Stimulated activated CD8-positive, alpha-beta memory T cell treated with anti-CD3 and anti-CD28 coated beads, Interleukin-4, amount 100 ng/mL, for 48 hours (primary cell): ENCODE measurements around the gene ABHD2.

Experiments
- DNase-seq: peaks from one replicate; pipeline ENCODE4 v3.0.0-alpha.2; 2020

ABHD2 gene

DNA sequence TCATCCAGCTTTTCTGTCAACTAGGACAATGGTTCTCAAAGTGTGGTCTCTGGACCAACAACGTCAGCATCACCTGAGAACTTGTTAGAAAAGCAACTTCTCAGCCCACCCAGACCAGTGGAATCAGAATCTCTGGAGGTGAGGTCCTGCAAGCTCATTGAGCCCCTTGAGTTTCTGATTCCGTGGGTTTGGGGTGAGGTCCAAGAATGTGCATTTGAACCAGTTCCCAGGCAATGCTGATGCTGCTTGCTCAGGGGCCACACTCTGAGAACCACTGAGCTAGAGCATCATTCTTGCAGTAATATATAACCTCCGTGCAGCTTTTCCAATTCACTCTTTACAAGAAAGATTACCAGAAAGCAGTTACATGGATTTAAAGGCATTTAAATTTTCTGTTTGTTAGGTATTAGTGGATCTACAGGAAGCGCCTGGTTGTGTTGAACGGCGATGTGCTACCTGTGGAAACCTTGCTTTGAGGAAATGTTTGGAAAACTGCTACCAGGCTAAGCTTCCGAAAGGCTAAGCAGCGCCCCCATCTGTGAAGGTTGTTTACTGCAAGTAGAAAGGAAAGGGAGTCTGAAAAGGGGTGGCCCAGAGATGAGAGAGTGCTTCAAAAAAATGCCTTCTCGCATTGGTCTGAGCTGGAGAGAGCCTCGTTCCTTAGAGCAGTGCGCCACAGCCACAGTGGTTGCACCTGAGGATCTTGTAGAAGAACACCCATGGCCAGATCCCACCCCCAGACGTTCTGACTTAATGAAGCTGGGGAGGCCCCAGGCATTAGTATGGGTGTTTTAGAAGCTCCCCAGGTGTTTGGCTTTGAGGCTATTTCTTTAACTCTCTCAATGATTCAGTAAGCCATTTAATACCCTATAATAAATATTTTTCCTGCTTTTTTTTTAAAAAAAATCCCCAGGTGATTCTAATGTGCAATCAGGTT lies 83.1 kb downstream of the ABHD2 start:
- peak; percentile 69 for DNase-seq

GRCh38 chr15:89172921-89173320 lies 84.7 kb downstream of the ABHD2 start:
- DNase-seq: no peak

- DNase-seq: no peak
These were observed 86.2 kb downstream of the ABHD2 start for GRCh38 chr15:89174476-89174875.

DNA sequence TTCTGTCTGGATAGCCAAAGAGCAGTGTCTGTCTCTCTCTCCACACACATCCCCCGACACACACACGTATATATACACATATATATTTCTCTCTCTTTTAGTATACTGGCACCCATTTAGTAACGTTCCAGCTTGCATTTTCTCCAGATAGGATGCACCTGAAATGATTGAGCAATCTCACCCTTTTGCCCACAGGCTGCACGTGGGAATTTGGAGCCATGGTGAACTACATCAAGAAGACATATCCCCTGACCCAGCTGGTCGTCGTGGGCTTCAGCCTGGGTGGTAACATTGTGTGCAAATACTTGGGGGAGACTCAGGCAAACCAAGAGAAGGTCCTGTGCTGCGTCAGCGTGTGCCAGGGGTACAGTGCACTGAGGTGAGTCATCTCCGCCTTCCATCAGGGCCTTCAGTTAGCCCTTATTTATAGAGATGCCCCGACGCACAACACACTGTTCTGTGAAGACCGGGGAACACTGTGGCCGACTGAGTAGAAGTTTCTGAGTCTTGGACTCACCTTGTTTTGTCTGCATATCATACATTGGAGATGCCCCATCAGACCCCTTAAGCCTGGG lies 87.4 kb downstream of the ABHD2 start:
- no peak for DNase-seq

- no peak for DNase-seq
These were observed 88.9 kb downstream of the ABHD2 start for GRCh38 chr15:89177116-89177515.

GRCh38 chr15:89177633-89178306 lies 89.5 kb downstream of the ABHD2 start:
- DNase-seq: peak; percentile 76

- no peak for DNase-seq
These were observed 90.2 kb downstream of the ABHD2 start for GRCh38 chr15:89178307-89178977.

DNA sequence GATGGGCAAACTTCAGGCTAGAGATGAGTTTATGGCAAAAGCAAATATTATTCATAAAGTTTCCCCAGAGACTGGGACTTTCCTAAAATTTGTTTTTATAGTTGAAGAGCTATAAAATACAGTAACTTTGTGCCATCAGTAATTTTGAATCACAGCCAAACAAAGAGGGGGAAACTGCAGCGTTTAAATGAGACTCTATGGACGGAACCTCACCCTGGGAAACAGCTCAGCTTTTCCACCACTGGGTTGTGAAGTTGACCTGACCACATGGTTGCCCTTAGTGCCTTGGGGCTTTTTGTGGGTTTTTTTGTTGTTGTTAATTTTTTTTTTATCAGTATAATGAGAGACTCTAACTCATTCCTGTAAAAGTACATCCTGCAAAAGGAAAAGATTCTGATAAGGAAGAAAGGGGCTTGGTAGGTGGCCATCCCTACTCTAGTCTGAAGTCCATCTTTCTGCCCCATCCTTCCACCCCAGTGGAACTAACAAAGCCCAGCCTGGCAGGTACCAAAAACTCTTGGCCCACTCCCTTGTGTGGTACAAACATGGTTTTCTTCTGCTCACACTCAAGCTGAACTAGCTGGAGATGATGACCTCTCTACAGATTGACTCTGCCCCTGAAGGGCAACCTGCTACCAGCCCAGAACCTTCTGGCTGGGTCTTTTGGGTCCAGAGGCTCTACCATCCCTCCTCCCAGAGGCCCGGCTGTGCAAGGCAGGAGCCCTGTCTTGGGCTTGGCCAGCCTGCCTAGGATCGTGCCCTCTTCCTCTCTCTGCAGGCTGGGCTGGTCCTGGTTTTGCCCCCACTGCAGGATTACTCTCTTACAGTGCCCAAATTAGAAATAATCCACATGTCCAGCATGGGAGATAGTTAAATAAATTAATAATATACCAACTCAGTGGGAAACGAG lies 92.0 kb downstream of the ABHD2 start:
- DNase-seq: peak; percentile 69

DNA sequence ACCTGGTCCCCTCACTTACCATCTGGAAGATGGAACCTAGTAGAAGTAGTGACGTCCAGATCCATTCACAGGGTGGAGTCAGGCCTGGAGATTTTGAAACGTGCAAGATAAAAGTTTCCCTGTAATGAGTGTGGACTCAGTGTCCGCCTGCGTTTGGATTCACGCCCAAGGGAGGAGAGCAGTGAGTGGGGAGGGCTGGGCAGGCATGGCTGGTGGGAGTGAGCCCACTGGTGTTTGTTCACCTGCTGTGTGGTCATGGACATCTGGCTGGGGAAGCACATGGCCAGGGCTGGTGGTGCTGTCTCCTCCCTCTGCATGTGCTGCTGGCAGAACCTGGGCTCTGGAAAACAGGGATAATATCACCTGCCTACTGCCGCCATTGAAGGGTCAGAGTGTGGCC lies 96.1 kb downstream of the ABHD2 start:
- no peak for DNase-seq

GRCh38 chr15:89184886-89185526 lies 96.8 kb downstream of the ABHD2 start:
- no peak for DNase-seq

- no peak for DNase-seq
These were observed 98.5 kb downstream of the ABHD2 start for GRCh38 chr15:89186803-89187202.

GRCh38 chr15:89187301-89187985 lies 99.2 kb downstream of the ABHD2 start:
- DNase-seq: no peak

- DNase-seq: no peak
These were observed 99.8 kb downstream of the ABHD2 start for GRCh38 chr15:89187986-89188514.

DNA sequence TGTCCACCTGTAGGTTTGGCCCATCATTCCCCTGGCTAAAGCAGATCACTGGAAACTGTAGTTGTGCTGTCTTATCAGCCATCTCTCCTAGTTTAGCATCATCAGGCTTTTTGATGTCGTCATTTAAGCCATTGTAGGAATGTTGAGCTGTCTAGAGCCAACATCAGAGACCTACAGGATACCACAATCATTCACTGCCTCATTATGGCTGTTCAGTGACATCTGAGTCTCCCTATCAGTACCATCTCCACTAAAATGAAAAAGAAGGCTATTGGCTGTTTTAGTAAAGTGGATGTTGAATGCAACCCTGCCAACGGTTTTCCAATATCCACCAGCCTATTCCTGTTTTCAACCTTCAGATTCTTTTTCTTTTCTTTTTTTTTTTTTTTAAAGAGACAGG lies 103.9 kb downstream of the ABHD2 start:
- no peak for DNase-seq

DNA sequence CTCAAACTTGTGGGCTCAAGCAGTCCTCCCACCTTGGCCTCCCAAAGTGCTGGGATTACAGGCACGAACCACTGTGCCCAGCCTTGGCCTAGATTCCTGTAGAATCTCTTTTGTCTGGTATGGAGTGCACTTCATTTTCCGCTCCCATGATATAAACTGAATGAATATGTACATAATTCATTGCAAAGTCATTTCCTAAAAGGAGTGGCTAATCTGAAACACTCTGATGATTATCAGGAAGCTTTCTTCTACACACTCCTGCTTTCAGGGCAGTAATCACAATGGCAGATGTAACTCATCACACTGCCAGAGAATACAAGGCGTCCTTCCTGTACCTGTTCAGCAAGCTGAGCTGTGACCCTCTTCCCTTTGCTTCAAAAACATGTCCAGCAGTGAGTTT lies 104.5 kb downstream of the ABHD2 start:
- DNase-seq: no peak

GRCh38 chr15:89194608-89195007 lies 106.4 kb downstream of the ABHD2 start:
- no peak for DNase-seq

GRCh38 chr15:89195836-89196235 lies 107.6 kb downstream of the ABHD2 start:
- DNase-seq: no peak

- DNase-seq: no peak
These were observed 108.0 kb downstream of the ABHD2 start for GRCh38 chr15:89196241-89196640.

- DNase-seq: peak; percentile 84
These were observed 108.7 kb downstream of the ABHD2 start for GRCh38 chr15:89196994-89197393.

DNA sequence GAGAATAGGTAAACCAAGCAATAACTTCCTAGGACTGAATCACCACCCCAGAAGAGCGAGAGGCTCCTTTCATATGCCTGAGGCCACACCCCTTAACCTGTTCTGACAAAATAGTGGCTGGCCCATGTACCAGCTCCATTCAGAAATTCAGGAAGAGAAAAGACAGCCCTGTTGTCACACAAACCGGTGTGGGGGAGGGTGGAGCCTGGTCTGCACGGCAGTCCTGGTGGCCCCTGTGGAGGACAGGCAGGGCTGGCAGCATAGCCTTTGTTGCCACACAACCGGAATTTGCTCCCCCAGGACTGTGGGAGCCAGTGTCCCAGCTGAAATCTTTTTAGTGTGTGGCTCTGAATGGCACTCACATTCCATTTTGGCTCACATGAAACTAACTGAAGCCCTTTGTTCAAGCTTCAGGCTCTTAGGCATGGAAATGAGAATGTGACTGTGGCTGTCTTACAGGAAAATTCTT lies 109.3 kb downstream of the ABHD2 start:
- peak; percentile 67 for DNase-seq

- no peak for DNase-seq
These were observed 109.9 kb downstream of the ABHD2 start for GRCh38 chr15:89198196-89198595.
